Neuronal stem cell (in vitro differentiated cells): Measurements from ENCODE around the gene NCBP2.

Source experiments
- DNase-seq: peaks from one replicate; pipeline ENCODE4 v3.0.0-alpha.2; 2013; ENCODE audit warnings: low spot score
- H2AFZ ChIP-seq: one replicate; pipeline ENCODE4 v1.6.1; 2013; ENCODE audit warnings: mild to moderate bottlenecking, low read length, inconsistent platforms
- H2AK5ac ChIP-seq: 2 replicates; pipeline ENCODE4 v1.6.1; 2013; ENCODE audit warnings: low read depth, mild to moderate bottlenecking, inconsistent platforms, low read length, moderate library complexity, mixed read lengths
- H2BK120ac ChIP-seq: 2 replicates; pipeline ENCODE4 v1.6.1; 2013; ENCODE audit warnings: low read depth, mild to moderate bottlenecking, inconsistent platforms, low read length, moderate library complexity, mixed read lengths
- H2BK12ac ChIP-seq: one replicate; pipeline ENCODE4 v1.6.1; 2013; ENCODE audit warnings: low read length, inconsistent platforms
- H2BK15ac ChIP-seq: 2 replicates; pipeline ENCODE4 v1.6.1; 2013; ENCODE audit warnings: mild to moderate bottlenecking, low read length, inconsistent platforms, mixed read lengths
- H2BK5ac ChIP-seq: one replicate; pipeline ENCODE4 v1.6.1; 2013; ENCODE audit warnings: inconsistent platforms, mild to moderate bottlenecking, low read length, moderate library complexity
- H3K14ac ChIP-seq: one replicate; pipeline ENCODE4 v1.6.1; 2013; ENCODE audit warnings: low read length, inconsistent platforms
- H3K18ac ChIP-seq: 2 replicates; pipeline ENCODE4 v1.6.1; 2013; ENCODE audit warnings: low read length, inconsistent platforms
- H3K23ac ChIP-seq: 2 replicates; pipeline ENCODE4 v1.6.1; 2013; ENCODE audit warnings: low read depth, mild to moderate bottlenecking, mixed read lengths, low read length, inconsistent platforms; ENCODE audit not compliant: poor library complexity
- H3K27ac ChIP-seq: replicated peaks from 3 replicates; pipeline ENCODE4 v1.5.1; 2013; ENCODE audit warnings: low read length, inconsistent platforms
- H3K27me3 ChIP-seq, 3 experiments: 2 replicates each; pipeline ENCODE4 v1.6.1; 2013; ENCODE audit warnings: low read length in 3 of 3, mild to moderate bottlenecking in 2 of 3, inconsistent platforms in 1 of 3, low read depth in 1 of 3, mixed read lengths in 1 of 3, moderate library complexity in 1 of 3; ENCODE audit not compliant: control insufficient read depth in 3 of 3, insufficient read depth in 3 of 3
- H3K36me3 ChIP-seq, 2 donors: replicated peaks in 1 of 2; 2 replicates each; pipeline ENCODE4 v1.6.1; 2013; ENCODE audit warnings: low read length in 2 of 2; ENCODE audit not compliant: control insufficient read depth in 2 of 2, insufficient read depth in 2 of 2
- H3K4ac ChIP-seq: 2 replicates; pipeline ENCODE4 v1.6.1; 2013; ENCODE audit warnings: inconsistent platforms, mild to moderate bottlenecking, low read length, moderate library complexity
- H3K4me1 ChIP-seq, 2 donors: 1 replicate in 1 of 2; 2 replicates in 1 of 2; pipeline ENCODE4 v1.6.1; 2013; ENCODE audit warnings: low read length in 2 of 2, low read depth in 1 of 2; ENCODE audit not compliant: control insufficient read depth in 2 of 2, insufficient read depth in 1 of 2
- H3K4me2 ChIP-seq: one replicate; pipeline ENCODE4 v1.6.1; 2013; ENCODE audit warnings: mild to moderate bottlenecking, low read length, inconsistent platforms; ENCODE audit not compliant: insufficient read depth, poor library complexity, severe bottlenecking
- H3K4me3 ChIP-seq, 2 donors: 2 replicates each; pipeline ENCODE4 v1.5.1; 2013; ENCODE audit warnings: low read length in 2 of 2, mild to moderate bottlenecking in 2 of 2, inconsistent platforms in 1 of 2, moderate library complexity in 1 of 2
- H3K79me1 ChIP-seq: one replicate; pipeline ENCODE4 v1.6.1; 2013; ENCODE audit warnings: low read depth, mild to moderate bottlenecking, inconsistent platforms, low read length, moderate library complexity
- H3K9ac ChIP-seq: one replicate; pipeline ENCODE4 v1.6.1; 2013; ENCODE audit warnings: mild to moderate bottlenecking, low read depth, low read length, inconsistent platforms; ENCODE audit not compliant: poor library complexity
- H3K9me3 ChIP-seq, 2 donors: replicated peaks in 1 of 2; 2 replicates each; pipeline versions ENCODE3 to v1.6.1; 2013; ENCODE audit warnings: low read length in 2 of 2, mild to moderate bottlenecking in 2 of 2, inconsistent platforms in 1 of 2, low read depth in 1 of 2, mixed read lengths in 1 of 2, moderate library complexity in 1 of 2; ENCODE audit not compliant: control insufficient read depth in 2 of 2, insufficient read depth in 1 of 2
- H4K8ac ChIP-seq: one replicate; pipeline ENCODE4 v1.6.1; 2013; ENCODE audit warnings: low read depth, mild to moderate bottlenecking, inconsistent platforms, low read length, moderate library complexity
- H4K91ac ChIP-seq: one replicate; pipeline ENCODE4 v1.6.1; 2013; ENCODE audit warnings: low read length, low read depth, mild to moderate bottlenecking, inconsistent platforms; ENCODE audit not compliant: poor library complexity
- WGBS, 2 donors: extraction: QIAGEN DNeasy Blood & Tissue Kit; methylation state at CpG; one replicate each; pipeline ENCODE4 v1.1.7; 2013; ENCODE audit warnings: missing lambda C conversion rate in 2 of 2, mixed read lengths in 1 of 2; ENCODE audit not compliant: insufficient read length in 2 of 2, insufficient replicate concordance in 1 of 2; ENCODE audit errors: extremely low coverage in 2 of 2; 5-methylcytosine and 5-hydroxymethylcytosine counted together

The NCBP2 gene

DNA sequence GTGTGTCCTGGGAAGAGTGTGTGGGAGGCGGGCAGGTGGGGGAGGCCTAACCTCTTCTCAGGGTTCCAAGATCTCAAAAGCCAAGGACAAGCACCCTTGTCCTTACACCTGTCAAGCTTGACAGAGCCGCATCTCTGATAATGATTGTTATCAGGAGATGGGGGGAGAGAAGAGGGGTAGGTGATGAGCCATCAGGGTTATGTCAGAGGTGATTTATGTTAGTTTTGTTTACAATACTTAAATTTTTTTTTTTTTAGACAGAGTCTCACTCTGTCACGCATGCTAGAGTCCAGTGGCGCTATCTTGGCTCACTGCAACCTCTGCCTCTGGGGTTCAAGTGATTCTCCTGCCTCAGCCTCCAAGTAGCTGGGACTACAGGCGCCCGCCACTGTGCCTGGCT, 7.4 kb upstream of the NCBP2 start:
- no peak overlapping the region for H2BK120ac ChIP-seq
- peak overlapping the region; percentile 2 for H2AFZ ChIP-seq
- DNase-seq, result no peak
- H3K4me3 ChIP-seq, result no peak overlapping the region
- no peak overlapping the region for H4K91ac ChIP-seq
- H2BK5ac ChIP-seq, result no peak overlapping the region
- no peaks in the 10 kb centered on the region for H3K4me1 ChIP-seq
- H3K9me3 ChIP-seq, result no peaks in the 10 kb centered on the region
- no peak overlapping the region for H4K8ac ChIP-seq
- no peak overlapping the region for H3K4ac ChIP-seq
- peak overlapping the region; percentile 66 for H2AK5ac ChIP-seq
- H3K4me2 ChIP-seq, result no peak overlapping the region
- H2BK12ac ChIP-seq, result no peak overlapping the region
- H3K27me3 ChIP-seq, result peaks cover 0 to 2% (median 0%) of the 10 kb centered on the region in 3 experiments
- WGBS, 2 donors, result no CpG with 5 or more reads among the region's 6 CpGs
- no peak overlapping the region for H3K9ac ChIP-seq
- H3K27ac ChIP-seq, result no peak overlapping the region
- no peaks in the 10 kb centered on the region for H3K79me1 ChIP-seq
- H2BK15ac ChIP-seq, result no peak overlapping the region
- no peaks in the 10 kb centered on the region for H3K36me3 ChIP-seq
- no peak overlapping the region for H3K23ac ChIP-seq
- H3K14ac ChIP-seq, result no peak overlapping the region
- H3K18ac ChIP-seq, result no peak overlapping the region

DNA sequence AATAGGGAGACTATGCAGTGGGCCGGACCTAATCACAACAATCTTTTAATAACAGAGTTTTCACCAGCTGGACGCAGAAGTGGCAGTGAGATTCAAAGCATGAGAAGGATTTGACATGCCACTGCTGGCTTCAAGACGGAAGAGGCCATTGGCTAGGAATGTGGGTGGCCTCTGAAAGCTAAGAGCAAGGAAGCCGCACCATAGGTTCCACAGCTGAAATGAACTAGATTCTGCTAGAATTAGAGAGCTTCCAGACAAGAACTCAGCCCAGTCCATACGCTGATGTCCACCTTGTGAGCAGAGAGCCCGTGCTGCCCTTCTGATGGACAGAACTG, 6.9 kb upstream of the NCBP2 start:
- Histone ChIP-seq H3K9ac (no peak overlapping the region), H2BK120ac (no peak overlapping the region), H3K4ac (no peak overlapping the region), H2BK15ac (no peak overlapping the region), H3K27me3 (peaks cover 0 to 2% (median 0%) of the 10 kb centered on the region in 3 experiments), H4K8ac (no peak overlapping the region), H3K18ac (no peak overlapping the region), H4K91ac (no peak overlapping the region), H3K36me3 (peaks cover 0 to 3% of the 10 kb centered on the region in 2 donors), H3K14ac (no peak overlapping the region), H2BK12ac (no peak overlapping the region), H2BK5ac (no peak overlapping the region), H3K4me2 (no peak overlapping the region), H3K23ac (no peak overlapping the region), H3K9me3 (no peaks in the 10 kb centered on the region), H2AK5ac (peak overlapping the region; percentile 66), H3K27ac (no peak overlapping the region), H2AFZ (peak overlapping the region; percentile 2), H3K4me3 (no peak overlapping the region), H3K79me1 (no peaks in the 10 kb centered on the region), H3K4me1 (no peaks in the 10 kb centered on the region)
- WGBS, 2 donors, result no CpG with 5 or more reads among the region's 6 CpGs
- DNase-seq, result no peak

DNA sequence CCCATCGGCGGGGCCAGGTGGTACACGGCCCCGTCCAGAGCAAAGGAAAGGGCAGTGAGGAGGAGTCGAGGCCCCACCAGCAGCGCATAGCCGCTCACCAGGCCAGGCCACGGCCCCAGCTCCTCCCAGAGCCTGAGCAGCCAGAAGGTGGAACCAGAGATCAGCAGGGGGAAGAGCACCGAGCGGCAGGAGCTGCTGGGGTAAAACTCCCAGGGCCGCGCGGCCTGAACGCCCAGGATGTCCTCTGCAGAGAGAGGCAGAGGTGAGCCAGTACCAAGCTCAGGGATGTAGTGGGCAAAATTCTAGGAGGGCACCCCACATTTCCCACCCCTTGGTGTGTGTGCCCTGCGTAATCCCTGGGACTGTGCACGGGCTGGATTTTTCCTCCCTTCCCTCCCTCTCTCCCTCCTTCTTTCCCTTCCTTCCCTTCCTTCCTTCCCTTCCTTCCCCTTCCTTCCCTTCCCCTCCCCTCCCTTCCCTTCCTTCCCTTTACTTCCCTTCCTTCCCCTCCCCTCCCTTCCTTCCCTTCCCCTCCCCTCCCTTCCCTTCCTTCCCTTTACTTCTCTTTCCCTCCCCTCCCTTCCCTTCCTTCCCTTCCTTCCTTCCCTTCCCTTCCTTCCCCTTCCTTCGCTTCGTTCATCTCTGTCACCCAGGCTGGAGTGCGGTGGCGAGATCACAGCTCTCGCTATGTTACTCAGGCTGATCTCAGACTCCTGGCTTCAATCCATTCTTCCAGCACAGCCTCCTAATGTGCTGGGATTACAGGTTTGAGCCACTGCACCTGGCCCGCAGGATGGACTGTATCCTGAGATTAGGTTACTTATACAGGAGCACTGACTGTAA, 6.3 kb upstream of the NCBP2 start:
- H2AFZ ChIP-seq, result no peak overlapping the region
- no peaks in the 10 kb centered on the region for H3K9me3 ChIP-seq
- no peak overlapping the region for H3K27ac ChIP-seq
- H3K4me3 ChIP-seq, result no peak overlapping the region
- H2AK5ac ChIP-seq, result no peak overlapping the region
- no peak overlapping the region for H4K91ac ChIP-seq
- WGBS, 2 donors, result no CpG with 5 or more reads among the region's 22 CpGs
- H2BK15ac ChIP-seq, result no peak overlapping the region
- no peak overlapping the region for H3K18ac ChIP-seq
- H3K14ac ChIP-seq, result no peak overlapping the region
- no peak overlapping the region for H3K9ac ChIP-seq
- no peak overlapping the region for H2BK5ac ChIP-seq
- no peak overlapping the region for H3K23ac ChIP-seq
- H3K4me2 ChIP-seq, result no peak overlapping the region
- H4K8ac ChIP-seq, result peak overlapping the region; percentile 72
- peaks cover 0 to 7% of the 10 kb centered on the region in 2 donors for H3K36me3 ChIP-seq
- peaks cover 0 to 3% of the 10 kb centered on the region in 2 donors for H3K4me1 ChIP-seq
- no peaks in the 10 kb centered on the region for H3K79me1 ChIP-seq
- no peak overlapping the region for H2BK120ac ChIP-seq
- H2BK12ac ChIP-seq, result no peak overlapping the region
- no peak for DNase-seq
- peaks cover 0 to under 1% (median 0%) of the 10 kb centered on the region in 3 experiments for H3K27me3 ChIP-seq
- no peak overlapping the region for H3K4ac ChIP-seq

DNA sequence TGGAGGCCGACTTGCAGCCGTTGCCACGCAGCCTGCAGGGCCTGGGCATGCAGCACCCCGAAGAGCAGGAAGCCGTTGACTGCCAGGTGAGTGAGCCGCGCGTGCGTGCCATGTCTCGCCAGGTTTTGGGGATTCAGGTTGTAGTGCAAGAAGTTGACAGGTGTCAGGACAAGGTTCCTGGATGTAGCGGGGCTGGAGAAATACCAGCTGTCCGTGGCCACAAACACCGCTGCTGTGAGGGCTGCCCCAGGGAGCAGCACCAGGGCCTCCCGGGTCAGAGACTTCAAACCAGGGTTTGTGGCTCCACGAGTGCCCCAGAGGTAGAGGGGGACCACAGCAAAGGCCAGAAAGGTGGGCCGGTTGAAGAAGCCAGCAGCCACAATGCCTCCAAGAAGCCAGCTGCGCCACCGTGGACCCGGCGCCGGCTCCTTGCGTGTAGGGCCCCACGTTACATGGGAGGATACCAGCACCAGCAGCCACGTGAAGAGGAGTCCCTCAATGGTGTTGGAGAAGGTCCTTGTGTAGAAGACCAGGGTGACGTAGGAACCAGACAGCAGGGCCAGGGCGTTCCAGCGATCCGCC, 5.6 kb upstream of the NCBP2 start:
- no peak overlapping the region for H3K4ac ChIP-seq
- no peaks in the 10 kb centered on the region for H3K27me3 ChIP-seq
- no peaks in the 10 kb centered on the region for H3K9me3 ChIP-seq
- H2AFZ ChIP-seq, result no peak overlapping the region
- H3K18ac ChIP-seq, result peak overlapping the region; percentile 51
- peaks cover 0 to 8% of the 10 kb centered on the region in 2 donors for H3K4me1 ChIP-seq
- no peak overlapping the region for H3K4me2 ChIP-seq
- peak overlapping the region; percentile 47 for H2BK15ac ChIP-seq
- no peak overlapping the region for H3K14ac ChIP-seq
- H3K9ac ChIP-seq, result no peak overlapping the region
- DNase-seq, result no peak
- peaks cover 0 to 9% of the 10 kb centered on the region in 2 donors for H3K36me3 ChIP-seq
- WGBS, 2 donors, result no CpG with 5 or more reads among the region's 28 CpGs
- H3K79me1 ChIP-seq, result no peaks in the 10 kb centered on the region
- no peak overlapping the region for H2BK5ac ChIP-seq
- no peak overlapping the region for H3K27ac ChIP-seq
- peak overlapping the region; percentile 48 for H3K23ac ChIP-seq
- no peak overlapping the region for H2BK12ac ChIP-seq
- H2AK5ac ChIP-seq, result peak overlapping the region; percentile 68
- peak overlapping the region; percentile 46 for H4K91ac ChIP-seq
- no peak overlapping the region for H3K4me3 ChIP-seq
- peak overlapping the region; percentile 30 for H2BK120ac ChIP-seq
- H4K8ac ChIP-seq, result no peak overlapping the region
